HL-60/S4 treated with retinoic acid at 250 ng/mL for 4 days and 3 days (cell line): ENCODE results near the gene RNASE7.

ENCODE experiments used
- in situ Hi-C: fragments of 300-500 bp; cut with MboI; formaldehyde crosslinking; loops from 2 replicates; pipeline ENCODE4 v1.7.0; 2022; ENCODE audit warnings: low sequenced_read_pairs

Gene RNASE7

GRCh38 chr14:21084998-21085853, 43.1 kb downstream of the RNASE7 start:
- in situ Hi-C loops, result no loop called here

- in situ Hi-C loops, result no loop called here
Measured at GRCh38 chr14:21086908-21087293, 44.7 kb downstream of the RNASE7 start.

DNA sequence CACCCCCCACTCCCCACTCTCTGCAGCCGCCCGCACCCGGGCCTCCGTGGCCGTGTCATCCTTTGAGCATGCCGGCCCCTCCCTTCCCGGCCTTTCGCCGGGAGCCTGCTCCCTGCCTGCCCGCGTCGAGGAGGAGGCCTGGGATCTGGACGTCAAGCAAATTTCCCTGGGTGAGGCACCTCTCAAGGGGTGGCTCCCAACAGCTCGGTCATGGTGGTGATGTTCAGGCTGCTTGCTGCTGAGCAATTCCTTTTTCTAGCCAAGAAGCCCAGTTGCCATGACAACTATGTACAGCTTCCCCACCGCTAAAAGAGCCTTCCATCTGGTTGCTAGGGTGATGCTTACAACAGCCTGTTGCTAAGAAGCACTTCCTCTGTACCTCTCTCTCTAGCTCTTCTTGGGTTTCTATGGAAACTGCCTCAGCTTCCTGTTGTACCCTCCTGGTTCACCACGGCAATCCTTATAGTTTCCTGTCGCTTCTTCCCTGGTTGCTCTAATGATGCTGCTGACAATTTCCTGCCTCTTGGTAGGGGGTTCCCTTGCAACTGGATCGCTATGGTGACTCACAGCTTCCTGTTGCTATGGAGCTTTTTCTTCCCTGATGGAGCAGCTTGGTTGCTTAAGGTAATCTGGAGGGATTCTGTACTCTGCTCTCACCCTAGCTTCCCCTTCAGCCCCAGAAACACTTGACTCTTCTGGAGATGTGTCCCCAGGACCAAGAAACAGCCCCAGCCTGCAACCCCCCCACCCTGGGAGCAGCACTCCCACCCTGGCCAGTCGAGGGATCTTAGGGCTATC, 45.3 kb downstream of the RNASE7 start:
- in situ Hi-C loops, result no loop called here

- in situ Hi-C loops, result no loop called here
Measured at GRCh38 chr14:21088687-21089086, 46.5 kb downstream of the RNASE7 start.

- in situ Hi-C loops, result no loop called here
Measured at GRCh38 chr14:21089271-21089670, 47.1 kb downstream of the RNASE7 start.

- in situ Hi-C loops, result no loop called here
Measured at GRCh38 chr14:21089877-21090193, 47.7 kb downstream of the RNASE7 start.

- in situ Hi-C loops, result no loop called here
Measured at GRCh38 chr14:21090194-21090939, 48.2 kb downstream of the RNASE7 start.

DNA sequence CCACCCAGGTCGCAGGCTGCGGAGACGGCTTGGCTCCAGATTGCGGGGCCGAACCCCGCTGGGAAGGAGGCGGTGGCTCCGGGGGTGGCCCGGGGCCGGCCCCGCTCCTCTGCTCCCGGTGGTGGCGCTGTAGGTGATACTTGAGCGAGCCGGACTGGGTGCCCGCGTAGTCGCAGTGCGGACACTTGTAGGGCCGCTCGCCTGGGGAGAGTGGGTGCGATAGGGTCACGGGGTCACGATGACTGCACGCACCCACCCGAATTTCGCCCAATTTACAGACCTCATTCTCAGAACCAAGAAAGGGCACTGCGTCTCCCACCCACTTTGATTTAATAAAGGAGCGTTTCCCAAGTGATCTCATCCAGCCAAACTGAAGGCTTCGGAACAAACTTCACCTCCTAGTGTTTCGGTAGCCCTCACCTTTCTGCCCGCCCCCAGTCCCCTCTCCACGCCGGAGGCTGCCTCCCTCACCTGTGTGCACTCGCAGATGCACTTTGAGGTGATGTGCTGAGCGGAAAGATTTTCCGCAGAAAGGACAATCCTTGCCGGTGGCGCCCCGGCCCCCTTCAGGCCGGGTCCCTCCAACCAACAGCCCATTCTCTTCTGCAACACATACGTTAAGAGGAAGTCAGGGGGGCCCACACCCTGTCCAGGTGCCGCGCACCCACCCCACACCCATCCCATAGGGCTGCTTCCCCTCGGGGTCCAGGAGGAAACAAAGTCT, 48.9 kb downstream of the RNASE7 start:
- in situ Hi-C loops, result no loop called here

DNA sequence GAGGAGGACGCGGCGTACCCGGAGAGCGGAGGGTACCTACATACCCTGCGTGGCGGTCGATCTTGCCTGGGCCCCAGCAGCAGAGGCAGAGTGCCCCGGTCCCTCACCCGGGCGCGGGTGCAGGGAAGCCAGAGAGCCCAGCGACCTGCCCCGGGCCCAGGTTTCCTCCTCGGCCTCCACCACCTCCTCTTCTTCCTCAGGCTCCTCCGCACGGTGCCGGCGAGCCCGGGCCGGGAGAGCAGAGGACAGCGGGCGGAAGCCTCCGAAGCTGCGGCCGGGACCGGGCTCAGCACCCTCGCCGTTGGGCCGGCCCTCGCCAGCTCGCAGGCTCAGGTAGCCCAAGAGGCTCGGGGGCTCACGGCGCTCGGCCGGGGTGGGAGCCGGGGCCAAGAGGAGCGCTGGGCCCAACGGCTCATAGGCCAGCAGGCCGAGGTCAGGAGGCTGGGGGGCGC, 49.7 kb downstream of the RNASE7 start:
- in situ Hi-C loops, result no loop called here

GRCh38 chr14:21092273-21093011, 50.3 kb downstream of the RNASE7 start:
- in situ Hi-C loops, result no loop called here

DNA sequence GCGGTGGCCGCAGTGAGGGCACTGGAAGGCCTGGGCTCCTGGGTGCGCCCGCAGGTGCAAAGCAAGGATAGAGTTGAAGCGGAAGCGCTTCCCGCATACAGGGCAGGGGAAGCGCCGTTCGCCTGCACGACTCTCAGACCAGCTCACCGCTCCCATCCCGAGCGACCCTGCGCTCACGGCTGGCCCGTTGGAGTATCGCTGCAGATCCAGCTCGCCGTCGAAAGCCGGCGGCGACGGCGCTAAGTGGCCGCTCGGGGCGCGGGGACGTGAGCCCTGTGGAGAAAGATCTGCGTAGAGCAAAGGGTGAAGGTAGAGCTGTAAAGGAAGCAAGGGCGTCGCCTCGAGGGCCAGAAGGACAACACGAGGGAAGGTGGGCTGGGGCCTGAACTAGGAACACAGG, 50.9 kb downstream of the RNASE7 start:
- in situ Hi-C loops, result no loop called here
